Bronchial epithelial cell (primary cell): ENCODE measurements around the gene AADAT. TPM values are rescaled to one million over a fixed set of nuclear protein-coding genes. Genes with fewer than 3 reads are reported as not detected.

Source experiments
- DNase-seq: peaks from one replicate; pipeline ENCODE4 v3.0.0-alpha.2; 2010; ENCODE audit warnings: low read depth
- FAIRE-seq: peaks from 2 replicates; lab custom pipeline; 2011; peaks lifted over from hg19 to GRCh38; lab: Jason Lieb, UNC
- H3K27me3 ChIP-seq: 2 replicates; pipeline ENCODE4 v1.5.1; 2011; ENCODE audit warnings: low read length; ENCODE audit not compliant: control insufficient read depth, insufficient read depth
- H3K36me3 ChIP-seq: 2 replicates; pipeline ENCODE4 v1.5.1; 2011; ENCODE audit warnings: low read length; ENCODE audit not compliant: control insufficient read depth, insufficient read depth
- H3K4me3 ChIP-seq: 2 replicates; pipeline ENCODE4 v1.5.1; 2011; ENCODE audit warnings: mild to moderate bottlenecking, low read depth, low read length, control low read depth
- CTCF ChIP-seq: IDR thresholded peaks from 2 replicates; pipeline ENCODE4 v1.5.1; 2011; ENCODE audit warnings: mild to moderate bottlenecking, moderate library complexity, low read length, control low read depth, inconsistent platforms; ENCODE audit not compliant: insufficient read depth, severe bottlenecking
- total RNA-seq: library from RNA; depleted of rRNA; stranded (reverse); fragments of >200 nt; gene quantifications from 2 replicates; pipeline ENCODE4 v1.2.1, GENCODE V29; 2014

AADAT gene
- total RNA-seq, 1 donor from 2014 or later, result 1.1 TPM

GRCh38 chr4:170087163-170087700, 2.5 kb downstream of the AADAT start:
- H3K27me3 ChIP-seq, result no peaks in the 10 kb centered on the region
- no peak overlapping the region for H3K4me3 ChIP-seq
- no peaks in the 10 kb centered on the region for H3K36me3 ChIP-seq
- TF ChIP-seq CTCF, result no peak
- FAIRE-seq (no peak), DNase-seq (peak; percentile 39)

- H3K36me3 ChIP-seq, result no peaks in the 10 kb centered on the region
- DNase-seq, result no peak
- FAIRE-seq, result no peak
- TF ChIP-seq CTCF, result no peak
- no peaks in the 10 kb centered on the region for H3K27me3 ChIP-seq
- no peak overlapping the region for H3K4me3 ChIP-seq
Observed at GRCh38 chr4:170083541-170083940, 6.2 kb downstream of the AADAT start.

GRCh38 chr4:170080496-170080895, 9.3 kb downstream of the AADAT start:
- DNase-seq (no peak), FAIRE-seq (no peak)
- no peak for TF ChIP-seq CTCF

GRCh38 chr4:170079981-170080380, 9.8 kb downstream of the AADAT start:
- H3K27me3 ChIP-seq, result no peaks in the 10 kb centered on the region
- TF ChIP-seq CTCF, result no peak
- no peaks in the 10 kb centered on the region for H3K36me3 ChIP-seq
- FAIRE-seq, result no peak
- DNase-seq, result no peak
- H3K4me3 ChIP-seq, result no peak overlapping the region

More at GRCh38 chr4:170080496-170080895, 9.3 kb downstream of the AADAT start:
- H3K4me3 ChIP-seq, result no peak overlapping the region
- H3K36me3 ChIP-seq, result no peaks in the 10 kb centered on the region
- no peaks in the 10 kb centered on the region for H3K27me3 ChIP-seq

- DNase-seq (no peak), FAIRE-seq (no peak)
- TF ChIP-seq CTCF, result no peak
- no peak overlapping the region for H3K4me3 ChIP-seq
- H3K27me3 ChIP-seq, result no peaks in the 10 kb centered on the region
- H3K36me3 ChIP-seq, result no peaks in the 10 kb centered on the region
Observed at GRCh38 chr4:170071196-170071595, 18.6 kb downstream of the AADAT start.
